SK-N-SH (cell line): ENCODE results near the gene GCFC2.

Source experiments
- EZH2phosphoT487 ChIP-seq: fragments of 200-600 bp; sonication (generic); IDR thresholded peaks from 2 replicates; pipeline ENCODE4 v1.6.1; 2017; ENCODE audit warnings: low read depth, mixed run types, mild to moderate bottlenecking, antibody characterized with exemption, moderate library complexity, borderline replicate concordance
- FOXJ3 ChIP-seq: sonication (generic); formaldehyde crosslinking; IDR thresholded peaks from 2 replicates; pipeline ENCODE4 v1.5.1; 2020; ENCODE audit warnings: mild to moderate bottlenecking, missing genetic modification reagents
- GABPA ChIP-seq: IDR thresholded peaks from 2 replicates; pipeline ENCODE4 v1.4.0; 2012; ENCODE audit warnings: low read depth, mild to moderate bottlenecking
- SMC3 ChIP-seq: IDR thresholded peaks from 2 replicates; pipeline ENCODE4 v1.6.1; 2012; ENCODE audit warnings: low read depth, low read length, improper control_type of control experiment
- TAF1 ChIP-seq: IDR thresholded peaks from 2 replicates; pipeline ENCODE4 v1.6.1; 2012; ENCODE audit warnings: low read depth, mild to moderate bottlenecking, low read length, moderate library complexity, borderline replicate concordance
- YY1 ChIP-seq: IDR thresholded peaks from 2 replicates; pipeline ENCODE4 v1.4.0; 2012; ENCODE audit warnings: low read depth, mild to moderate bottlenecking
- TF ChIP-seq, protein P1 (sequence below): fragments of 200-600 bp; sonication (generic); IDR thresholded peaks from 2 replicates; pipeline ENCODE4 v1.6.1; 2017; ENCODE audit warnings: antibody characterized with exemption, mild to moderate bottlenecking, moderate library complexity
- TF ChIP-seq, protein P2 (sequence below): IDR thresholded peaks from 2 replicates; pipeline ENCODE4 v1.6.1; 2012; ENCODE audit warnings: mild to moderate bottlenecking, low read depth, low read length, moderate library complexity
- TF ChIP-seq, protein P3 (sequence below): IDR thresholded peaks from 2 replicates; pipeline ENCODE4 v1.4.0; 2012; ENCODE audit warnings: low read depth, borderline replicate concordance

DNA sequence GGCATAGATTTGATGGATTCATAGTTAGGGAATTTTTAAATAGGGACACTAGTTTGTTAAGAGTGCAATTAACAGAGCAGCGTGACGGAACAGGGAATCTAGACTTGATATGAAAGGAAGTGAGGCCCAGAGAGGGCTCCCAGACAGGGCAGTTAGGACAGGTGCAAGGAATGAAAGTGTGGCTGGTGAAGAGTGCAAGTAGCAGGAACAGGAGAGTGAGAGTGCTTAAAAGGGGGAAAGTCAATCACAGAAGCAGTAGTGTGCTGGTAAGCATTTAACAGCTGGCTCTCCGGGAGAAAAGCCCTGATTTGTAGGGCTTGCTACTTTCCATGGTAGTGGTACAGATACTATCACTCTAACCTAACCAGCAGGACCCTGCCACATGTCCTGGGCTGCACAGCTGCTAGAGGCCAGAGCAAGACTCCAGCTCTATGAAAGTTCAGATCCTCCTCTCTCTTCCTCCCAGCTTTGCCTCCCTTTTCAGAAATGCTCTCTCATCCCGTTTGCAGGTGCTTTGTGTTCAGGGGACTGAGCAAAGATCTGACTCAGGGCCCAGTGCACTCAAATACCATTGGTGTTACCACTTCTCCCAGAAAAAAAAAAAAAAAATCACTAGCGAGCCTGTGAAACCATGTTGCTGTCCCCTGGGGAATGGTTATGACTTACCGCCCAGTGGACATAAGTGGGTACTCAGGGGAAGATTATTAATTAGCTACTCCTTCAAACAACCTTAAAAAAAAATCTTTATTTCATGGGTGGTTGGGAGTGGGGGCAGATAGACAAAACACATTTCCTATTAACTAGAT lies 18.1 kb upstream of the GCFC2 start:
- TF ChIP-seq, protein P1, sequence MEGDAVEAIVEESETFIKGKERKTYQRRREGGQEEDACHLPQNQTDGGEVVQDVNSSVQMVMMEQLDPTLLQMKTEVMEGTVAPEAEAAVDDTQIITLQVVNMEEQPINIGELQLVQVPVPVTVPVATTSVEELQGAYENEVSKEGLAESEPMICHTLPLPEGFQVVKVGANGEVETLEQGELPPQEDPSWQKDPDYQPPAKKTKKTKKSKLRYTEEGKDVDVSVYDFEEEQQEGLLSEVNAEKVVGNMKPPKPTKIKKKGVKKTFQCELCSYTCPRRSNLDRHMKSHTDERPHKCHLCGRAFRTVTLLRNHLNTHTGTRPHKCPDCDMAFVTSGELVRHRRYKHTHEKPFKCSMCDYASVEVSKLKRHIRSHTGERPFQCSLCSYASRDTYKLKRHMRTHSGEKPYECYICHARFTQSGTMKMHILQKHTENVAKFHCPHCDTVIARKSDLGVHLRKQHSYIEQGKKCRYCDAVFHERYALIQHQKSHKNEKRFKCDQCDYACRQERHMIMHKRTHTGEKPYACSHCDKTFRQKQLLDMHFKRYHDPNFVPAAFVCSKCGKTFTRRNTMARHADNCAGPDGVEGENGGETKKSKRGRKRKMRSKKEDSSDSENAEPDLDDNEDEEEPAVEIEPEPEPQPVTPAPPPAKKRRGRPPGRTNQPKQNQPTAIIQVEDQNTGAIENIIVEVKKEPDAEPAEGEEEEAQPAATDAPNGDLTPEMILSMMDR = no peak
- TF ChIP-seq TAF1 (no peak), EZH2phosphoT487 (no peak), FOXJ3 (CRISPR knock-in tag) (no peak), YY1 (no peak), GABPA (no peak), SMC3 (no peak)
- TF ChIP-seq, protein P2, sequence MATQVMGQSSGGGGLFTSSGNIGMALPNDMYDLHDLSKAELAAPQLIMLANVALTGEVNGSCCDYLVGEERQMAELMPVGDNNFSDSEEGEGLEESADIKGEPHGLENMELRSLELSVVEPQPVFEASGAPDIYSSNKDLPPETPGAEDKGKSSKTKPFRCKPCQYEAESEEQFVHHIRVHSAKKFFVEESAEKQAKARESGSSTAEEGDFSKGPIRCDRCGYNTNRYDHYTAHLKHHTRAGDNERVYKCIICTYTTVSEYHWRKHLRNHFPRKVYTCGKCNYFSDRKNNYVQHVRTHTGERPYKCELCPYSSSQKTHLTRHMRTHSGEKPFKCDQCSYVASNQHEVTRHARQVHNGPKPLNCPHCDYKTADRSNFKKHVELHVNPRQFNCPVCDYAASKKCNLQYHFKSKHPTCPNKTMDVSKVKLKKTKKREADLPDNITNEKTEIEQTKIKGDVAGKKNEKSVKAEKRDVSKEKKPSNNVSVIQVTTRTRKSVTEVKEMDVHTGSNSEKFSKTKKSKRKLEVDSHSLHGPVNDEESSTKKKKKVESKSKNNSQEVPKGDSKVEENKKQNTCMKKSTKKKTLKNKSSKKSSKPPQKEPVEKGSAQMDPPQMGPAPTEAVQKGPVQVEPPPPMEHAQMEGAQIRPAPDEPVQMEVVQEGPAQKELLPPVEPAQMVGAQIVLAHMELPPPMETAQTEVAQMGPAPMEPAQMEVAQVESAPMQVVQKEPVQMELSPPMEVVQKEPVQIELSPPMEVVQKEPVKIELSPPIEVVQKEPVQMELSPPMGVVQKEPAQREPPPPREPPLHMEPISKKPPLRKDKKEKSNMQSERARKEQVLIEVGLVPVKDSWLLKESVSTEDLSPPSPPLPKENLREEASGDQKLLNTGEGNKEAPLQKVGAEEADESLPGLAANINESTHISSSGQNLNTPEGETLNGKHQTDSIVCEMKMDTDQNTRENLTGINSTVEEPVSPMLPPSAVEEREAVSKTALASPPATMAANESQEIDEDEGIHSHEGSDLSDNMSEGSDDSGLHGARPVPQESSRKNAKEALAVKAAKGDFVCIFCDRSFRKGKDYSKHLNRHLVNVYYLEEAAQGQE = no peak
- TF ChIP-seq, protein P3, sequence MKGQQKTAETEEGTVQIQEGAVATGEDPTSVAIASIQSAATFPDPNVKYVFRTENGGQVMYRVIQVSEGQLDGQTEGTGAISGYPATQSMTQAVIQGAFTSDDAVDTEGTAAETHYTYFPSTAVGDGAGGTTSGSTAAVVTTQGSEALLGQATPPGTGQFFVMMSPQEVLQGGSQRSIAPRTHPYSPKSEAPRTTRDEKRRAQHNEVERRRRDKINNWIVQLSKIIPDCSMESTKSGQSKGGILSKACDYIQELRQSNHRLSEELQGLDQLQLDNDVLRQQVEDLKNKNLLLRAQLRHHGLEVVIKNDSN = no peak
